ENCODE results near the gene RGS7.

The RGS7 gene

GRCh38 chr1:241109039-241109438 lies 248.0 kb downstream of the RGS7 start:
- no peaks in the 10 kb centered on the region for H3K4me1 ChIP-seq
- H3K4me3 ChIP-seq (ENCODE audit: low read depth, low read length) = no peak overlapping the region
- H3K27ac ChIP-seq = no peak overlapping the region
- H3K9me3 ChIP-seq (ENCODE audit: control insufficient read depth, low read length) = no peaks in the 10 kb centered on the region
- H3K4me2 ChIP-seq (ENCODE audit: low read length) = no peak overlapping the region
- no peak overlapping the region for H2AFZ ChIP-seq
- no peak overlapping the region for H3K9ac ChIP-seq
- H3K79me2 ChIP-seq = no peaks in the 10 kb centered on the region
- no peaks in the 10 kb centered on the region for H3K27me3 ChIP-seq (ENCODE audit: control insufficient read depth, insufficient read depth, low read length)
- H3K36me3 ChIP-seq (ENCODE audit: control insufficient read depth, insufficient read depth, low read length) = no peaks in the 10 kb centered on the region
- no peak for TF ChIP-seq CTCF (IDR thresholded peaks at IDR 0.05)

GRCh38 chr1:241105147-241105546 lies 251.9 kb downstream of the RGS7 start:
- no peaks in the 10 kb centered on the region for H3K27me3 ChIP-seq (ENCODE audit: control insufficient read depth, insufficient read depth, low read length)
- TF ChIP-seq CTCF (IDR thresholded peaks at IDR 0.05) = no peak
- no peaks in the 10 kb centered on the region for H3K36me3 ChIP-seq (ENCODE audit: control insufficient read depth, insufficient read depth, low read length)
- no peaks in the 10 kb centered on the region for H3K79me2 ChIP-seq
- no peak overlapping the region for H3K4me2 ChIP-seq (ENCODE audit: low read length)
- no peak overlapping the region for H3K27ac ChIP-seq
- no peaks in the 10 kb centered on the region for H3K4me1 ChIP-seq
- H2AFZ ChIP-seq = no peak overlapping the region
- no peaks in the 10 kb centered on the region for H3K9me3 ChIP-seq (ENCODE audit: control insufficient read depth, low read length)
- H3K9ac ChIP-seq = no peak overlapping the region
- no peak overlapping the region for H3K4me3 ChIP-seq (ENCODE audit: low read depth, low read length)

- Histone ChIP-seq H3K9ac (no peak overlapping the region), H3K9me3 (ENCODE audit: control insufficient read depth, low read length) (no peaks in the 10 kb centered on the region), H3K4me1 (no peaks in the 10 kb centered on the region), H3K4me2 (ENCODE audit: low read length) (no peak overlapping the region), H3K27ac (no peak overlapping the region), H3K79me2 (no peaks in the 10 kb centered on the region), H3K4me3 (ENCODE audit: low read depth, low read length) (no peak overlapping the region), H3K27me3 (ENCODE audit: control insufficient read depth, insufficient read depth, low read length) (no peaks in the 10 kb centered on the region), H3K36me3 (ENCODE audit: control insufficient read depth, insufficient read depth, low read length) (no peaks in the 10 kb centered on the region), H2AFZ (no peak overlapping the region)
- TF ChIP-seq CTCF (IDR thresholded peaks at IDR 0.05) = no peak
These were observed 254.3 kb downstream of the RGS7 start for GRCh38 chr1:241102664-241103063.

GRCh38 chr1:241101622-241102021 lies 255.4 kb downstream of the RGS7 start:
- H3K79me2 ChIP-seq = no peaks in the 10 kb centered on the region
- no peaks in the 10 kb centered on the region for H3K4me1 ChIP-seq
- no peak overlapping the region for H3K9ac ChIP-seq
- no peaks in the 10 kb centered on the region for H3K36me3 ChIP-seq (ENCODE audit: control insufficient read depth, insufficient read depth, low read length)
- TF ChIP-seq CTCF (IDR thresholded peaks at IDR 0.05) = no peak
- H3K27ac ChIP-seq = no peak overlapping the region
- no peak overlapping the region for H3K4me2 ChIP-seq (ENCODE audit: low read length)
- no peak overlapping the region for H3K4me3 ChIP-seq (ENCODE audit: low read depth, low read length)
- H3K27me3 ChIP-seq (ENCODE audit: control insufficient read depth, insufficient read depth, low read length) = no peaks in the 10 kb centered on the region
- H2AFZ ChIP-seq = no peak overlapping the region
- no peaks in the 10 kb centered on the region for H3K9me3 ChIP-seq (ENCODE audit: control insufficient read depth, low read length)

GRCh38 chr1:241097479-241097878 lies 259.5 kb downstream of the RGS7 start:
- Histone ChIP-seq H3K79me2 (no peaks in the 10 kb centered on the region), H3K4me3 (ENCODE audit: low read depth, low read length) (no peak overlapping the region), H3K4me2 (ENCODE audit: low read length) (no peak overlapping the region), H3K36me3 (ENCODE audit: control insufficient read depth, insufficient read depth, low read length) (no peaks in the 10 kb centered on the region), H2AFZ (no peak overlapping the region), H3K4me1 (no peaks in the 10 kb centered on the region), H3K27me3 (ENCODE audit: control insufficient read depth, insufficient read depth, low read length) (no peaks in the 10 kb centered on the region), H3K9ac (no peak overlapping the region), H3K27ac (no peak overlapping the region), H3K9me3 (ENCODE audit: control insufficient read depth, low read length) (no peaks in the 10 kb centered on the region)
- TF ChIP-seq CTCF (IDR thresholded peaks at IDR 0.05) = no peak

Measured in parathyroid adenoma (tissue), 2 donors.